G401.6 (cell line): ENCODE measurements around the gene SLC22A7.
"Not testable (repeated sequence)": the region's sequence is repeated elsewhere in the genome, so short reads cannot be mapped to it uniquely, and the experiment has no call there.

Experiments
- FAIRE-seq: peaks from 2 replicates; lab custom pipeline; 2012; peaks lifted over from hg19 to GRCh38; lab: Jason Lieb, UNC

SLC22A7 gene

GRCh38 chr6:43301081-43301870 is 3.2 kb downstream of the SLC22A7 start:
- FAIRE-seq: no peak

GRCh38 chr6:43302126-43302525 is 4.1 kb downstream of the SLC22A7 start:
- FAIRE-seq: no peak

GRCh38 chr6:43303006-43303405 is 4.9 kb downstream of the SLC22A7 start:
- FAIRE-seq: not testable (repeated sequence)

- no peak for FAIRE-seq
Measured at GRCh38 chr6:43303751-43304331, 5.8 kb downstream of the SLC22A7 start.

- no peak for FAIRE-seq
Measured at GRCh38 chr6:43304361-43304760, 6.3 kb downstream of the SLC22A7 start.

- no peak for FAIRE-seq
Measured at GRCh38 chr6:43304882-43305281, 6.8 kb downstream of the SLC22A7 start.

GRCh38 chr6:43306086-43306485 is 8.0 kb downstream of the SLC22A7 start:
- no peak for FAIRE-seq

- no peak for FAIRE-seq
Measured at GRCh38 chr6:43307451-43308100, 9.5 kb downstream of the SLC22A7 start.

- FAIRE-seq: no peak
Measured at GRCh38 chr6:43308101-43308989, 10.3 kb downstream of the SLC22A7 start, which contains the start of gene CRIP3. Gene CRIP3 (minus strand): TSS chr6:43308826. CDS start chr6:43308792, 34 bp downstream.

GRCh38 chr6:43308990-43309477 is 11.0 kb downstream of the SLC22A7 start:
- FAIRE-seq: no peak

GRCh38 chr6:43310134-43310533 is 12.1 kb downstream of the SLC22A7 start:
- no peak for FAIRE-seq

GRCh38 chr6:43310624-43311023 is 12.6 kb downstream of the SLC22A7 start:
- no peak for FAIRE-seq

GRCh38 chr6:43311666-43312065 is 13.6 kb downstream of the SLC22A7 start:
- FAIRE-seq: no peak

GRCh38 chr6:43313813-43314212 is 15.8 kb downstream of the SLC22A7 start:
- FAIRE-seq: no peak

GRCh38 chr6:43318011-43318410 is 20.0 kb downstream of the SLC22A7 start:
- FAIRE-seq: no peak

- no peak for FAIRE-seq
Measured at GRCh38 chr6:43325876-43326275, 27.8 kb downstream of the SLC22A7 start.

GRCh38 chr6:43328528-43328927 is 30.5 kb downstream of the SLC22A7 start:
- no peak for FAIRE-seq

GRCh38 chr6:43331470-43331869 is 33.4 kb downstream of the SLC22A7 start:
- no peak for FAIRE-seq

GRCh38 chr6:43331891-43332290 is 33.8 kb downstream of the SLC22A7 start:
- FAIRE-seq: no peak

- peak; percentile 98 for FAIRE-seq
Measured at GRCh38 chr6:43334466-43335095, 36.5 kb downstream of the SLC22A7 start.

GRCh38 chr6:43335469-43335868 is 37.4 kb downstream of the SLC22A7 start:
- no peak for FAIRE-seq

GRCh38 chr6:43336382-43336781 is 38.3 kb downstream of the SLC22A7 start:
- no peak for FAIRE-seq
